Suprapubic skin (tissue), 4 donors: ENCODE results near the gene TARP.

ENCODE experiments used
- DNase-seq, 2 donors: peaks; one replicate each; pipeline ENCODE4 v3.0.0-alpha.2; 2019; ENCODE audit warnings: low spot score in 2 of 2
- H3K27ac ChIP-seq: fragments of 200-600 bp; sonication (generic); one replicate; pipeline ENCODE4 v1.5.1; 2019
- H3K27me3 ChIP-seq: fragments of 200-600 bp; sonication (generic); one replicate; pipeline ENCODE4 v1.5.1; 2019
- H3K36me3 ChIP-seq: fragments of 200-600 bp; sonication (generic); one replicate; pipeline ENCODE4 v1.5.1; 2019
- H3K4me1 ChIP-seq: fragments of 200-600 bp; sonication (generic); one replicate; pipeline ENCODE4 v1.5.1; 2019
- H3K4me3 ChIP-seq: fragments of 200-600 bp; sonication (generic); one replicate; pipeline ENCODE4 v1.5.1; 2019; ENCODE audit warnings: mild to moderate bottlenecking
- H3K9me3 ChIP-seq: fragments of 200-600 bp; sonication (generic); one replicate; pipeline ENCODE4 v1.5.1; 2019
- CTCF ChIP-seq, 2 donors: fragments of 200-600 bp in 1 of 2; fragments of 450-650 bp in 1 of 2; sonication (generic) in 1 of 2; IDR thresholded peaks; one replicate each; pipeline ENCODE4 v1.5.1; 2016 to 2019; ENCODE audit warnings: antibody characterized with exemption in 2 of 2, mild to moderate bottlenecking in 1 of 2, moderate library complexity in 1 of 2
- EP300 ChIP-seq: sonication (generic); formaldehyde crosslinking; IDR thresholded peaks from one replicate; pipeline ENCODE4 v1.6.1; 2017; ENCODE audit warnings: antibody characterized with exemption
- POLR2A ChIP-seq, 2 donors: fragments of 450-650 bp; IDR thresholded peaks; one replicate each; pipeline ENCODE4 v1.6.1; 2017; ENCODE audit warnings: antibody characterized with exemption in 2 of 2, mild to moderate bottlenecking in 2 of 2, moderate library complexity in 2 of 2
- POLR2AphosphoS5 ChIP-seq, 3 donors: sonication (generic); formaldehyde crosslinking; IDR thresholded peaks; one replicate each; pipeline ENCODE4 v1.6.1; 2017; ENCODE audit warnings: antibody characterized with exemption in 3 of 3
- WGBS: methylation state at CpG from one replicate; pipeline ENCODE4 v1.1.5; 2018; 5-methylcytosine and 5-hydroxymethylcytosine counted together

Gene TARP

GRCh38 chr7:38282081-38282480 is 8.6 kb upstream of the TARP start:
- Histone ChIP-seq H3K4me1 (no peaks in the 10 kb centered on the region), H3K27me3 (no peaks in the 10 kb centered on the region), H3K27ac (no peak overlapping the region), H3K4me3 (no peak overlapping the region), H3K9me3 (no peaks in the 10 kb centered on the region), H3K36me3 (no peaks in the 10 kb centered on the region)
- TF ChIP-seq POLR2AphosphoS5 (IDR thresholded peaks at IDR 0.05): no peak
- no peak for TF ChIP-seq POLR2A (IDR thresholded peaks at IDR 0.05)
- TF ChIP-seq EP300: no peak
- TF ChIP-seq CTCF (IDR thresholded peaks at IDR 0.05): no peak
- WGBS: 65% methylated on average over 3 of the region's 3 CpGs
- no peak for DNase-seq

GRCh38 chr7:38281266-38281665 is 7.8 kb upstream of the TARP start:
- Histone ChIP-seq H3K27ac (no peak overlapping the region), H3K4me1 (no peaks in the 10 kb centered on the region), H3K27me3 (no peaks in the 10 kb centered on the region), H3K36me3 (no peaks in the 10 kb centered on the region), H3K9me3 (no peaks in the 10 kb centered on the region), H3K4me3 (no peak overlapping the region)
- no peak for DNase-seq
- TF ChIP-seq EP300 (no peak), POLR2A (IDR thresholded peaks at IDR 0.05) (no peak), POLR2AphosphoS5 (IDR thresholded peaks at IDR 0.05) (no peak), CTCF (IDR thresholded peaks at IDR 0.05) (no peak)

- no peaks in the 10 kb centered on the region for H3K36me3 ChIP-seq
- no peaks in the 10 kb centered on the region for H3K4me1 ChIP-seq
- no peak for DNase-seq
- H3K27ac ChIP-seq: no peak overlapping the region
- TF ChIP-seq EP300: no peak
- no peak for TF ChIP-seq POLR2AphosphoS5 (IDR thresholded peaks at IDR 0.05)
- no peak for TF ChIP-seq POLR2A (IDR thresholded peaks at IDR 0.05)
- no peak for TF ChIP-seq CTCF (IDR thresholded peaks at IDR 0.05)
- no peak overlapping the region for H3K4me3 ChIP-seq
- 89% methylated on average over 3 of the region's 3 CpGs for WGBS
- no peaks in the 10 kb centered on the region for H3K9me3 ChIP-seq
- no peaks in the 10 kb centered on the region for H3K27me3 ChIP-seq
Observed at GRCh38 chr7:38280707-38281106, 7.3 kb upstream of the TARP start.

- no peak for TF ChIP-seq CTCF (IDR thresholded peaks at IDR 0.05)
- no peak for TF ChIP-seq EP300
- no peak for TF ChIP-seq POLR2A (IDR thresholded peaks at IDR 0.05)
- TF ChIP-seq POLR2AphosphoS5 (IDR thresholded peaks at IDR 0.05): no peak
- H3K9me3 ChIP-seq: no peaks in the 10 kb centered on the region
- WGBS: 55% methylated on average over 1 of the region's 1 CpG
Observed at GRCh38 chr7:38280000-38280399, 6.6 kb upstream of the TARP start.

GRCh38 chr7:38276096-38276877 is 2.9 kb upstream of the TARP start:
- Histone ChIP-seq H3K36me3 (no peaks in the 10 kb centered on the region), H3K9me3 (no peaks in the 10 kb centered on the region), H3K4me1 (no peaks in the 10 kb centered on the region), H3K27ac (no peak overlapping the region), H3K27me3 (no peaks in the 10 kb centered on the region), H3K4me3 (no peak overlapping the region)
- TF ChIP-seq EP300 (no peak), POLR2AphosphoS5 (IDR thresholded peaks at IDR 0.05) (no peak), CTCF (IDR thresholded peaks at IDR 0.05) (no peak), POLR2A (IDR thresholded peaks at IDR 0.05) (no peak)
- whole genome bisulfite sequencing: 64% methylated on average over 6 of the region's 6 CpGs
- DNase-seq: no peak

More at GRCh38 chr7:38280000-38280399, 6.6 kb upstream of the TARP start:
- Histone ChIP-seq H3K27ac (no peak overlapping the region), H3K4me3 (no peak overlapping the region), H3K27me3 (no peaks in the 10 kb centered on the region), H3K36me3 (no peaks in the 10 kb centered on the region), H3K4me1 (no peaks in the 10 kb centered on the region)
- DNase-seq: no peak
